Mesodermal cell (in vitro differentiated cells): ENCODE measurements around the gene WNK2.

ENCODE experiments used
- H3K27ac ChIP-seq: 2 replicates; pipeline ENCODE4 v1.7.0; 2013; ENCODE audit warnings: mild to moderate bottlenecking, low read depth, low read length, moderate library complexity; ENCODE audit not compliant: severe bottlenecking
- H3K36me3 ChIP-seq: 2 replicates; pipeline ENCODE4 v1.7.1; 2013; ENCODE audit warnings: mild to moderate bottlenecking, low read length, moderate library complexity; ENCODE audit not compliant: control insufficient read depth, insufficient read depth
- H3K4me1 ChIP-seq: one replicate; pipeline ENCODE4 v1.7.1; 2013; ENCODE audit warnings: mild to moderate bottlenecking, low read length; ENCODE audit not compliant: insufficient read depth, control insufficient read depth, poor library complexity, severe bottlenecking
- H3K4me3 ChIP-seq: 2 replicates; pipeline ENCODE4 v1.7.0; 2013; ENCODE audit warnings: low read length, control low read depth, mild to moderate bottlenecking; ENCODE audit not compliant: insufficient read depth, poor library complexity, severe bottlenecking; ENCODE audit errors: extremely low read depth
- H3K9me3 ChIP-seq: 2 replicates; pipeline ENCODE4 v1.7.1; 2013; ENCODE audit warnings: mild to moderate bottlenecking, low read length, moderate library complexity; ENCODE audit not compliant: control insufficient read depth
- WGBS, 2 experiments: methylation state at CpG; one replicate each; pipeline ENCODE4 v1.1.5; 2013; ENCODE audit warnings: missing lambda C conversion rate in 2 of 2; ENCODE audit not compliant: insufficient coverage in 2 of 2; 5-methylcytosine and 5-hydroxymethylcytosine counted together

WNK2 gene

GRCh38 chr9:93307468-93308157 is 123.7 kb downstream of the WNK2 start:
- H3K27ac ChIP-seq, result no peak overlapping the region
- 92 to 93% methylated on average over 23 of the region's 24 CpGs for WGBS, 2 experiments
- no peak overlapping the region for H3K4me3 ChIP-seq
- no peaks in the 10 kb centered on the region for H3K36me3 ChIP-seq
- H3K4me1 ChIP-seq, result no peaks in the 10 kb centered on the region
- no peaks in the 10 kb centered on the region for H3K9me3 ChIP-seq

- Histone ChIP-seq H3K36me3 (no peaks in the 10 kb centered on the region), H3K27ac (no peak overlapping the region), H3K4me3 (no peak overlapping the region), H3K9me3 (no peaks in the 10 kb centered on the region), H3K4me1 (no peaks in the 10 kb centered on the region)
- WGBS, 2 experiments, result 91 to 97% methylated on average over 17 to 20 of the region's 22 CpGs
Measured at GRCh38 chr9:93308158-93308602, 124.2 kb downstream of the WNK2 start.

GRCh38 chr9:93308676-93309075 is 124.7 kb downstream of the WNK2 start:
- Histone ChIP-seq H3K4me3 (no peak overlapping the region), H3K36me3 (no peaks in the 10 kb centered on the region), H3K4me1 (no peaks in the 10 kb centered on the region), H3K27ac (no peak overlapping the region), H3K9me3 (no peaks in the 10 kb centered on the region)
- WGBS, 2 experiments, result 95 to 98% methylated on average over 7 of the region's 7 CpGs

- Histone ChIP-seq H3K4me1 (no peaks in the 10 kb centered on the region), H3K36me3 (no peaks in the 10 kb centered on the region), H3K27ac (no peak overlapping the region), H3K9me3 (no peaks in the 10 kb centered on the region), H3K4me3 (no peak overlapping the region)
- whole genome bisulfite sequencing, 2 experiments, result 97 to 98% methylated on average over 4 to 6 of the region's 7 CpGs
Measured at GRCh38 chr9:93309889-93310425, 126.0 kb downstream of the WNK2 start.

- no peaks in the 10 kb centered on the region for H3K36me3 ChIP-seq
- H3K27ac ChIP-seq, result no peak overlapping the region
- H3K4me1 ChIP-seq, result no peaks in the 10 kb centered on the region
- 93 to 96% methylated on average over 9 of the region's 9 CpGs for WGBS, 2 experiments
- no peaks in the 10 kb centered on the region for H3K9me3 ChIP-seq
- H3K4me3 ChIP-seq, result no peak overlapping the region
Measured at GRCh38 chr9:93315118-93315517, 131.2 kb downstream of the WNK2 start.

GRCh38 chr9:93315960-93316359 is 132.0 kb downstream of the WNK2 start:
- H3K4me3 ChIP-seq, result no peak overlapping the region
- 93% methylated on average over 3 of the region's 5 CpGs; no CpG with 5 or more reads in 1 of the 2 experiments for WGBS, 2 experiments
- H3K9me3 ChIP-seq, result no peaks in the 10 kb centered on the region
- no peaks in the 10 kb centered on the region for H3K4me1 ChIP-seq
- no peak overlapping the region for H3K27ac ChIP-seq
- no peaks in the 10 kb centered on the region for H3K36me3 ChIP-seq

- Histone ChIP-seq H3K4me1 (no peaks in the 10 kb centered on the region), H3K4me3 (no peak overlapping the region), H3K27ac (no peak overlapping the region), H3K9me3 (no peaks in the 10 kb centered on the region), H3K36me3 (no peaks in the 10 kb centered on the region)
- 82 to 85% methylated on average over 8 to 10 of the region's 12 CpGs for WGBS, 2 experiments
Measured at GRCh38 chr9:93316726-93317494, 133.0 kb downstream of the WNK2 start.

GRCh38 chr9:93317495-93318094 is 133.7 kb downstream of the WNK2 start:
- Histone ChIP-seq H3K4me1 (no peaks in the 10 kb centered on the region), H3K27ac (no peak overlapping the region), H3K4me3 (no peak overlapping the region), H3K36me3 (no peaks in the 10 kb centered on the region), H3K9me3 (no peaks in the 10 kb centered on the region)
- WGBS, 2 experiments, result 93 to 95% methylated on average over 26 to 29 of the region's 30 CpGs

- Histone ChIP-seq H3K27ac (no peak overlapping the region), H3K4me3 (no peak overlapping the region), H3K36me3 (no peaks in the 10 kb centered on the region), H3K9me3 (no peaks in the 10 kb centered on the region), H3K4me1 (no peaks in the 10 kb centered on the region)
- 89 to 92% methylated on average over 4 to 8 of the region's 9 CpGs for WGBS, 2 experiments
Measured at GRCh38 chr9:93318480-93318879, 134.5 kb downstream of the WNK2 start.

- Histone ChIP-seq H3K4me3 (no peak overlapping the region), H3K27ac (no peak overlapping the region), H3K4me1 (no peaks in the 10 kb centered on the region), H3K9me3 (no peaks in the 10 kb centered on the region), H3K36me3 (no peaks in the 10 kb centered on the region)
- 93% methylated on average over 11 of the region's 13 CpGs for WGBS, 2 experiments
Measured at GRCh38 chr9:93319301-93319991, 135.5 kb downstream of the WNK2 start.
